GM18498 (cell line): ENCODE data around the gene CCND2.
"Not testable (repeated sequence)": the region's sequence is repeated elsewhere in the genome, so short reads cannot be mapped to it uniquely, and the experiment has no call there.

ENCODE experiments used
- ATAC-seq: cut with Tn5 transposase; IDR thresholded peaks from one replicate; pipeline ENCODE4 v1.9.1; 2021; ENCODE audit warnings: mild to moderate bottlenecking, moderate library complexity; ENCODE audit not compliant: unreplicated experiment

Gene CCND2

GRCh38 chr12:4273652-4274395, at the start of gene CCND2:
Gene CCND2, plus strand, starts transcription at chr12:4273762. Its CDS starts 279 bp downstream, at chr12:4274041.
- ATAC-seq: no peak

GRCh38 chr12:4224206-4224889, 49.2 kb upstream of the CCND2 start:
- no peak for ATAC-seq

GRCh38 chr12:4225571-4225970, 48.0 kb upstream of the CCND2 start:
- no peak for ATAC-seq

- ATAC-seq: no peak
Observed at GRCh38 chr12:4227046-4227445, 46.5 kb upstream of the CCND2 start.

- no peak for ATAC-seq
Observed at GRCh38 chr12:4228122-4228580, 45.4 kb upstream of the CCND2 start.

GRCh38 chr12:4230526-4230925, 43.0 kb upstream of the CCND2 start:
- ATAC-seq: no peak

GRCh38 chr12:4238577-4238976, 35.0 kb upstream of the CCND2 start:
- no peak for ATAC-seq

GRCh38 chr12:4239746-4240145, 33.8 kb upstream of the CCND2 start:
- ATAC-seq: no peak

- no peak for ATAC-seq
Observed at GRCh38 chr12:4240161-4240783, 33.3 kb upstream of the CCND2 start.

GRCh38 chr12:4240981-4241380, 32.6 kb upstream of the CCND2 start:
- no peak for ATAC-seq

- no peak for ATAC-seq
Observed at GRCh38 chr12:4241592-4241991, 32.0 kb upstream of the CCND2 start.

- ATAC-seq: no peak
Observed at GRCh38 chr12:4242595-4242994, 31.0 kb upstream of the CCND2 start.

- no peak for ATAC-seq
Observed at GRCh38 chr12:4243091-4243490, 30.5 kb upstream of the CCND2 start.

GRCh38 chr12:4243491-4244100, 30.0 kb upstream of the CCND2 start:
- ATAC-seq: not testable (repeated sequence)

- no peak for ATAC-seq
Observed at GRCh38 chr12:4244868-4245267, 28.7 kb upstream of the CCND2 start.

- no peak for ATAC-seq
Observed at GRCh38 chr12:4245446-4245845, 28.1 kb upstream of the CCND2 start.

- no peak for ATAC-seq
Observed at GRCh38 chr12:4246116-4246515, 27.4 kb upstream of the CCND2 start.

- ATAC-seq: no peak
Observed at GRCh38 chr12:4250691-4251090, 22.9 kb upstream of the CCND2 start.

GRCh38 chr12:4251216-4251891, 22.2 kb upstream of the CCND2 start:
- ATAC-seq: no peak

GRCh38 chr12:4251967-4252366, 21.6 kb upstream of the CCND2 start:
- no peak for ATAC-seq

- ATAC-seq: no peak
Observed at GRCh38 chr12:4252601-4253000, 21.0 kb upstream of the CCND2 start.
